Nephron (organoid): ENCODE results near the gene PPIB.

Source experiments
- H3K27ac Mint-ChIP-seq, 3 experiments: 2 replicates each; pipeline ENCODE4 v1.8.0; 2020; ENCODE audit warnings: mixed read lengths in 3 of 3, mild to moderate bottlenecking in 2 of 3, moderate library complexity in 1 of 3
- H3K27me3 Mint-ChIP-seq: 2 replicates; pipeline ENCODE4 v1.8.0; 2021; ENCODE audit warnings: low read depth, mild to moderate bottlenecking, moderate library complexity, mixed read lengths
- H3K36me3 Mint-ChIP-seq: 2 replicates; pipeline ENCODE4 v1.8.0; 2020; ENCODE audit warnings: low read depth, mixed read lengths
- H3K4me1 Mint-ChIP-seq: 2 replicates; pipeline ENCODE4 v1.8.0; 2020; ENCODE audit warnings: mixed read lengths
- H3K4me3 Mint-ChIP-seq, 3 experiments: 2 replicates each; pipeline ENCODE4 v1.8.0; 2020; ENCODE audit warnings: mild to moderate bottlenecking in 3 of 3, mixed read lengths in 3 of 3, moderate library complexity in 2 of 3
- H3K9me3 Mint-ChIP-seq: 2 replicates; pipeline ENCODE4 v1.8.0; 2020; ENCODE audit warnings: mixed read lengths
- CTCF ChIP-seq, 3 experiments: fragments of 200-600 bp; sonication (generic); IDR thresholded peaks; one replicate each; pipeline ENCODE4 v1.5.0; 2021; ENCODE audit warnings: antibody characterized with exemption in 3 of 3; ENCODE audit not compliant: unreplicated experiment in 3 of 3

Gene PPIB

GRCh38 chr15:64197425-64197824 lies 34.6 kb upstream of the PPIB start:
- Mint-ChIP-seq H3K4me3 (no peak overlapping the region), H3K27me3 (no peaks in the 10 kb centered on the region), H3K9me3 (no peaks in the 10 kb centered on the region), H3K27ac (no peak overlapping the region), H3K4me1 (no peaks in the 10 kb centered on the region), H3K36me3 (peaks cover 46% of the 10 kb centered on the region)
- TF ChIP-seq CTCF (IDR thresholded peaks at IDR 0.05; ENCODE audit: unreplicated experiment in 3 of 3): no peak

- Mint-ChIP-seq H3K4me1 (peaks cover 6% of the 10 kb centered on the region), H3K27ac (no peak overlapping the region), H3K9me3 (no peaks in the 10 kb centered on the region), H3K27me3 (peaks cover 4% of the 10 kb centered on the region), H3K4me3 (no peak overlapping the region), H3K36me3 (peaks cover 40% of the 10 kb centered on the region)
- TF ChIP-seq CTCF (IDR thresholded peaks at IDR 0.05; ENCODE audit: unreplicated experiment in 3 of 3): no peak
Measured at GRCh38 chr15:64193971-64194370, 31.1 kb upstream of the PPIB start.

GRCh38 chr15:64191971-64192830 lies 29.4 kb upstream of the PPIB start:
- no peak overlapping the region for H3K4me3 Mint-ChIP-seq
- no peaks in the 10 kb centered on the region for H3K9me3 Mint-ChIP-seq
- peaks cover 44% of the 10 kb centered on the region for H3K36me3 Mint-ChIP-seq
- peaks cover 4% of the 10 kb centered on the region for H3K27me3 Mint-ChIP-seq
- H3K27ac Mint-ChIP-seq: peak overlapping the region in 1 of 3 experiments; percentile 75
- TF ChIP-seq CTCF (IDR thresholded peaks at IDR 0.05; ENCODE audit: unreplicated experiment in 3 of 3): no peak
- H3K4me1 Mint-ChIP-seq: peaks cover 6% of the 10 kb centered on the region

- H3K4me1 Mint-ChIP-seq: peaks cover 6% of the 10 kb centered on the region
- no peak overlapping the region for H3K4me3 Mint-ChIP-seq
- no peak for TF ChIP-seq CTCF (IDR thresholded peaks at IDR 0.05; ENCODE audit: unreplicated experiment in 3 of 3)
- H3K27me3 Mint-ChIP-seq: peaks cover 4% of the 10 kb centered on the region
- peaks cover 30% of the 10 kb centered on the region for H3K36me3 Mint-ChIP-seq
- peak overlapping the region in 1 of 3 experiments; percentile 73 for H3K27ac Mint-ChIP-seq
- no peaks in the 10 kb centered on the region for H3K9me3 Mint-ChIP-seq
Measured at GRCh38 chr15:64187396-64188191, 24.8 kb upstream of the PPIB start.

GRCh38 chr15:64185146-64185911 lies 22.5 kb upstream of the PPIB start:
- H3K4me1 Mint-ChIP-seq: peaks cover 6% of the 10 kb centered on the region
- TF ChIP-seq CTCF (IDR thresholded peaks at IDR 0.05; ENCODE audit: unreplicated experiment in 3 of 3): no peak
- no peaks in the 10 kb centered on the region for H3K27me3 Mint-ChIP-seq
- no peak overlapping the region for H3K27ac Mint-ChIP-seq
- H3K4me3 Mint-ChIP-seq: no peak overlapping the region
- H3K9me3 Mint-ChIP-seq: no peaks in the 10 kb centered on the region
- peaks cover 29% of the 10 kb centered on the region for H3K36me3 Mint-ChIP-seq
